HL-60 (cell line): ENCODE results near the gene DNAJA3.

Experiments used
- CTCF ChIP-seq: IDR thresholded peaks from one replicate; pipeline ENCODE4 v1.5.1; 2011; ENCODE audit warnings: low read length, control low read depth, inconsistent platforms; ENCODE audit not compliant: insufficient read depth
- POLR2AphosphoS5 ChIP-seq: IDR thresholded peaks from 2 replicates; pipeline ENCODE4 v1.6.1; 2012; ENCODE audit warnings: low read depth
- REST ChIP-seq: IDR thresholded peaks from 2 replicates; pipeline ENCODE4 v1.6.1; 2012; ENCODE audit warnings: low read depth; ENCODE audit not compliant: insufficient replicate concordance

- TF ChIP-seq REST (no peak), CTCF (no peak), POLR2AphosphoS5 (no peak)
Observed at GRCh38 chr16:4467916-4468315, 42.2 kb downstream of the DNAJA3 start.
